Common myeloid progenitor, CD34-positive (primary cell): ENCODE results near the gene TSPEAR.
"Not testable (repeated sequence)": the region's sequence is repeated elsewhere in the genome, so short reads cannot be mapped to it uniquely, and the experiment has no call there.

Source experiments
- CTCF ChIA-PET: fragments of 350-600 bp; sonication (Branson Sonifier 250); formaldehyde crosslinking; loops from one replicate; lab custom pipeline; 2021; ENCODE audit warnings: antibody characterized with exemption; lab: Charles Lee
- POLR2A ChIA-PET: fragments of 350-600 bp; sonication (Branson Sonifier 250); formaldehyde crosslinking; loops from one replicate; lab custom pipeline; 2021; ENCODE audit warnings: antibody characterized with exemption; lab: Charles Lee
- DNase-seq, 3 donors: peaks; one replicate each; pipeline versions ENCODE4 v3.0.0 to v3.0.0-alpha.2; 2013
- H3K27ac ChIP-seq, 2 experiments: 1 replicate in 1 of 2; 2 replicates in 1 of 2; pipeline ENCODE4 v1.7.0; 2013; ENCODE audit warnings: inconsistent platforms in 2 of 2, low read length in 2 of 2, mild to moderate bottlenecking in 2 of 2, low read depth in 1 of 2, moderate library complexity in 1 of 2; ENCODE audit not compliant: severe bottlenecking in 2 of 2, insufficient read depth in 1 of 2, poor library complexity in 1 of 2
- H3K27me3 ChIP-seq, 5 experiments: replicated peaks in 2 of 5; 1 replicate in 3 of 5; 2 replicates in 2 of 5; pipeline versions ENCODE4 v1.6.1 to v1.7.0; 2013; ENCODE audit warnings: low read length in 4 of 5, mild to moderate bottlenecking in 2 of 5, moderate library complexity in 2 of 5, inconsistent platforms in 1 of 5; ENCODE audit not compliant: insufficient read depth in 5 of 5, control insufficient read depth in 4 of 5
- H3K36me3 ChIP-seq, 4 experiments: 1 replicate in 2 of 4; 2 replicates in 2 of 4; pipeline versions ENCODE4 v1.6.1 to v1.7.0; 2013; ENCODE audit warnings: low read length in 3 of 4, control low read depth in 1 of 4, mild to moderate bottlenecking in 1 of 4; ENCODE audit not compliant: control insufficient read depth in 4 of 4, insufficient read depth in 4 of 4
- H3K4me1 ChIP-seq, 4 experiments: 1 replicate in 3 of 4; 2 replicates in 1 of 4; pipeline versions ENCODE4 v1.6.1 to v1.7.1; 2013; ENCODE audit warnings: low read length in 3 of 4, mild to moderate bottlenecking in 3 of 4, control low read depth in 1 of 4, inconsistent platforms in 1 of 4, moderate library complexity in 1 of 4; ENCODE audit not compliant: control insufficient read depth in 4 of 4, insufficient read depth in 4 of 4; ENCODE audit errors: control extremely low read depth in 1 of 4
- H3K4me3 ChIP-seq, 7 experiments: 1 replicate in 4 of 7; 2 replicates in 3 of 7; pipeline versions ENCODE4 v1.5.1 to v1.7.0; 2013; ENCODE audit warnings: mild to moderate bottlenecking in 7 of 7, low read length in 6 of 7, moderate library complexity in 6 of 7, inconsistent platforms in 2 of 7, low read depth in 2 of 7, control low read depth in 1 of 7; ENCODE audit not compliant: insufficient read depth in 4 of 7, control insufficient read depth in 1 of 7; ENCODE audit errors: extremely low read depth in 1 of 7
- H3K9me3 ChIP-seq, 5 experiments: 1 replicate in 4 of 5; 2 replicates in 1 of 5; pipeline versions ENCODE4 v1.6.1 to v1.7.1; 2013; ENCODE audit warnings: low read length in 4 of 5, mild to moderate bottlenecking in 2 of 5, inconsistent platforms in 1 of 5, low read depth in 1 of 5, moderate library complexity in 1 of 5; ENCODE audit not compliant: control insufficient read depth in 4 of 5, insufficient read depth in 2 of 5; ENCODE audit errors: control extremely low read depth in 1 of 5
- WGBS: methylation state at CpG from one replicate; pipeline ENCODE4 v1.1.5; 2013; ENCODE audit not compliant: insufficient coverage; 5-methylcytosine and 5-hydroxymethylcytosine counted together

The TSPEAR gene

DNA sequence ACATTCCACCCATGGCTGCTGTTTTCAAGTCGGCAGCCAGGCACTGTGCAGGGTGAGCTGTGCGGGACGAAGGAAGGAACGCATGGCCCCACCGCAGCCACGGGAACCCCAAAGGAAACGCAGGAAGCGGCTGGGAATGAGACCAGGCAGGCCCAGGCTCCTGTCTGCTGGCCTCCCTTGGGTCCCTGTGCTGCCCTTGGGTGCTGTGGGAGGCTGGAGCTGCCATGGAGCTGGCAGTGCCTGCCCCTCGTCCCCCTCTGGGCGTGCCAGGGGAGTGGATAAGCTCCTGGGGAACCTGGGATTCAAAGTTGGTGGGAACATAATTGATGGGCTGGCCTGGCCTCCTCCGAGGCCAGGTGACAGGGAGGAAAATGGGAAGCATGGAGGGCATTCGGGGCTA, 143.1 kb downstream of the TSPEAR start:
- DNase-seq: no peak
- Histone ChIP-seq H3K4me1 (peaks cover 0 to 8% (median 2%) of the 10 kb centered on the region in 4 experiments), H3K4me3 (no peak overlapping the region), H3K9me3 (peaks cover 0 to 16% (median 6%) of the 10 kb centered on the region in 5 experiments), H3K27ac (no peak overlapping the region), H3K27me3 (peaks cover 0 to 9% (median 2%) of the 10 kb centered on the region in 5 experiments), H3K36me3 (no peaks in the 10 kb centered on the region)
- ChIA-PET CTCF (interaction anchor here (0.5 kb wide), 1 partner anchor 175 kb away, joined by 3 read pairs; no protein-coding TSS in a partner anchor), POLR2A (no interaction called here)
- WGBS: 82% methylated on average over 11 of the region's 12 CpGs

DNA sequence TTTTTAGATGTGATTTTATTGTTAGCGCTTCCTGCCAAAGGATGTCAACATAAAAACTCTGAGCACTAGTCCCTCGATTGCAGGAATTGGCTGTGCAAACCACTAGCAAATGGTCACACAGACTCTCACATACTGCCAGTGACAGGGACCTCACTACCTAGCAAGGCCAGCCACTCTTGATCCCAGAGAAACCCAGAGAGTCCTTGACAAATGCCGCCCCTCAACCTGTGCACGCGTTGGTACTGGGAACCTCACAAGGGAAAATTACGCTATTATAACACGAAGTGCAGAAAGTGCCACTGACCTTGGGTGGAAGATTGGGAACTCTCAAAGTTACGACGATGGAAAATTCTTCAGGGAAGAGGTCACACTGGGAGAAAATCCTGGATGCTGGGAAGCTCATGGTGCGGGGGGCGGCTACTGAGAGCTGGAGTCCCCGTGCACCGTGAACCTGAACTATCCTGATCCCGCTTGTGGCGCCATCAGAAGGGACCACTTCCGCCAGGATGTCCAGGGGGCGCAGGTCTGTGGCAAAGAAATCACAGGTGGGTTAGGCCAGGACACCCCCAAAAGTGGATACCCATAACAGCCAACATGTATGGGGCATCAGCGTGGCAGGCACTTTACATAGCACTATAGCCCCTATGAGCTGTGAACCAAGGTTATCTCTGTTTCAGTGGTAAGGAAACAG, 143.7 kb downstream of the TSPEAR start:
- WGBS: 92% methylated on average over 18 of the region's 18 CpGs
- no peak overlapping the region for H3K4me3 ChIP-seq
- CTCF ChIA-PET: no interaction called here
- POLR2A ChIA-PET: no interaction called here
- no peak for DNase-seq
- H3K27ac ChIP-seq: no peak overlapping the region
- peaks cover 0 to 4% (median 2%) of the 10 kb centered on the region in 5 experiments for H3K27me3 ChIP-seq
- H3K9me3 ChIP-seq: peaks cover under 1 to 17% (median 6%) of the 10 kb centered on the region in 5 experiments
- H3K36me3 ChIP-seq: no peaks in the 10 kb centered on the region
- peaks cover 0 to 8% (median 2%) of the 10 kb centered on the region in 4 experiments for H3K4me1 ChIP-seq

GRCh38 chr21:44566403-44566802, 145.0 kb downstream of the TSPEAR start:
- CTCF ChIA-PET: no interaction called here
- H3K27ac ChIP-seq: peak overlapping the region; percentile 2 to 50
- H3K36me3 ChIP-seq: no peaks in the 10 kb centered on the region
- no CpG with 5 or more reads among the region's 1 CpG for whole genome bisulfite sequencing
- H3K4me3 ChIP-seq: no peak overlapping the region
- peaks cover 0 to 3% (median 0%) of the 10 kb centered on the region in 5 experiments for H3K27me3 ChIP-seq
- peak; percentile 74 to 88 (median 84) for DNase-seq
- POLR2A ChIA-PET: no interaction called here
- H3K9me3 ChIP-seq: peaks cover 1 to 16% (median 5%) of the 10 kb centered on the region in 5 experiments
- peaks cover 0 to 8% (median 2%) of the 10 kb centered on the region in 4 experiments for H3K4me1 ChIP-seq

- no peaks in the 10 kb centered on the region for H3K36me3 ChIP-seq
- H3K27ac ChIP-seq: no peak overlapping the region
- no peak overlapping the region for H3K4me3 ChIP-seq
- no CpG with 5 or more reads among the region's 1 CpG for WGBS
- peaks cover 0 to 8% (median 2%) of the 10 kb centered on the region in 4 experiments for H3K4me1 ChIP-seq
- peaks cover 0 to 8% (median 2%) of the 10 kb centered on the region in 5 experiments for H3K9me3 ChIP-seq
- H3K27me3 ChIP-seq: peaks cover 0 to 3% (median 0%) of the 10 kb centered on the region in 5 experiments
- DNase-seq: peak in 2 of 3 donors; percentile 12 to 17
- POLR2A ChIA-PET: no interaction called here
- CTCF ChIA-PET: interaction anchor here (0.6 kb wide), 1 partner anchor 25 kb away, joined by 4 read pairs; no protein-coding TSS in a partner anchor
Observed at GRCh38 chr21:44564886-44565598, 146.3 kb downstream of the TSPEAR start.

- H3K27ac ChIP-seq: no peak overlapping the region
- CTCF ChIA-PET: no interaction called here
- no peak overlapping the region for H3K4me3 ChIP-seq
- H3K4me1 ChIP-seq: peaks cover 0 to 8% (median 2%) of the 10 kb centered on the region in 4 experiments
- H3K9me3 ChIP-seq: peaks cover 2 to 17% (median 4%) of the 10 kb centered on the region in 5 experiments
- no peak for DNase-seq
- no CpG with 5 or more reads among the region's 1 CpG for WGBS
- POLR2A ChIA-PET: no interaction called here
- no peaks in the 10 kb centered on the region for H3K36me3 ChIP-seq
- H3K27me3 ChIP-seq: no peaks in the 10 kb centered on the region
Observed at GRCh38 chr21:44564099-44564498, 147.3 kb downstream of the TSPEAR start.

- no peak within 1 kb of the TSS for H3K4me3 ChIP-seq
- ChIA-PET CTCF (no interaction called here), POLR2A (no interaction called here)
- H3K4me1 ChIP-seq: no peaks in the 10 kb centered on the region
- DNase-seq: no peak
- H3K27ac ChIP-seq: no peak within 1 kb of the TSS
- 81% methylated on average over 5 of the region's 5 CpGs for WGBS
- peaks cover 0 to 21% (median 6%) of the 10 kb centered on the region in 5 experiments for H3K27me3 ChIP-seq
- peaks cover under 1 to 16% (median 5%) of the 10 kb centered on the region in 5 experiments for H3K9me3 ChIP-seq
- H3K36me3 ChIP-seq: no peaks in the 10 kb centered on the region
Observed at GRCh38 chr21:44558695-44559094, 152.7 kb downstream of the TSPEAR start, which contains the start of gene KRTAP10-3. Gene KRTAP10-3, minus strand, starts transcription at chr21:44558795. Its CDS starts 80 bp downstream, at chr21:44558715.

DNA sequence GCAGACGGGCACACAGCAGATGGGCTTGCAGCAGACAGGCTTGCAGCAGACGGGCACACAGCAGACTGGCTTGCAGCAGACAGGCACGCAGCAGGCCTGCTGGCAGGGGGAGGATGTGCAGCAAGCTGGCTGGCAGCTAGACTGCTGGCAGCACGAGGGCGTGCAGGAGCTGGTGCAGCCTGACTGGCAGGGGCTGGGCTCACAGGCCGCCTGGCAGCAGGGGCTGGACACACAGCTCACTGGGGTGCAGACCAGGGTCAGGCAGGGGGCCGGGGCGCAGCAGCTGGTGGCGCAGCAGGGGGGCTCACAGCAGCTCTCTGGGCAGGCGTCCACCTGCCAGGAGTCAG, 153.1 kb downstream of the TSPEAR start:
- 94% methylated on average over 3 of the region's 10 CpGs for WGBS
- H3K27ac ChIP-seq, DNase-seq, H3K4me1 ChIP-seq, POLR2A ChIA-PET, CTCF ChIA-PET, H3K36me3 ChIP-seq, H3K4me3 ChIP-seq: not testable (repeated sequence)
- Histone ChIP-seq H3K9me3 (peaks cover 0 to 16% (median 5%) of the 10 kb centered on the region in 5 experiments), H3K27me3 (peaks cover 0 to 21% (median 6%) of the 10 kb centered on the region in 5 experiments)
